ENCODE results near the gene KLHL26.
A peak's percentile ranks its signal among the peaks of the same experiment; 100 is the strongest.

The KLHL26 gene

GRCh38 chr19:18611327-18612050 lies 25.3 kb upstream of the KLHL26 start:
- H3K4me3 ChIP-seq (ENCODE audit: control insufficient read depth, low read depth, low read length) = no peak overlapping the region
- no peak for TF ChIP-seq CTCF (IDR thresholded peaks at IDR 0.05; ENCODE audit: control insufficient read depth, insufficient read depth, low read depth, low read length, missing control alignments)
- no peak for DNase-seq (ENCODE audit: low read depth)

GRCh38 chr19:18612051-18612771 lies 24.6 kb upstream of the KLHL26 start:
- no peak for TF ChIP-seq CTCF (IDR thresholded peaks at IDR 0.05; ENCODE audit: control insufficient read depth, insufficient read depth, low read depth, low read length, missing control alignments)
- DNase-seq (ENCODE audit: low read depth) = no peak
- H3K4me3 ChIP-seq (ENCODE audit: control insufficient read depth, low read depth, low read length) = peak overlapping the region; percentile 38

DNA sequence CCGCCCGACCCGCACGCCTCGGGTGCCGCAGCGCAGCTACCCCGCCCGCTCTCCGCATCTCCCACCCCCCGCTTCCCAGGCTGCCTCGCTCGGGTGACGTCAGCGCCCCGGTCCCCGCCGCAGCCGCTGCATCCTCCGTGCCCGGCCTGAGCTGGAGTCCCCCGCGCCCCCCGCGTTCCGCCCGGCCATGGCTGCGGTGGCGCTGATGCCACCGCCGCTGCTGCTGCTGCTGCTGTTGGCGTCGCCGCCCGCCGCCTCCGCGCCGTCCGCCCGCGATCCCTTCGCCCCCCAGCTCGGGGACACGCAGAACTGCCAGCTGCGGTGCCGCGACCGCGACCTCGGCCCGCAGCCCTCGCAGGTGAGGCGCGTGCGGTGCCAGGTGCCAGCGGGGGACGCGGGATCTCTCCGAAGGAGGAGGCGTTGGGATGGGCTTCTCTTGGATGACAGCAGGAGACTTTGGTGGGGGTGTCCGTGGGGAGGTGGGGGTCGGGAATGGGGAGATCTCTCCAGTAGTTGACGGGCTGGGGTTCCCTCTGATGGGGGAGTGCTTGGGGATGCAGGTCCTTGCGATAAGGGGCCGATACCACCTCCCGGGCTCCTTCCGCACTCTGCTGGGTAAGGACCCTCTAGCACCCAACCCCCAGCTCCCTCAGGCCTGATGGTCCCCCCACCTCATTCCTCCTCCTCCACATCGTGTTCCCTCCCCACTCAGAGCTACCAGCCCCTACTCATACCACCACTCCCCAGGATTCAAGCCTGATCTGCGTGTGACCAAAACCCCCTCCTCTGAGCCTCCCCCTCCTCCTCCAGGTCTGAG lies 23.8 kb upstream of the KLHL26 start, which contains the start of gene TMEM59L:
TMEM59L (plus strand) TSS at position 99 of the 817 bp plus-strand sequence; CDS start at position 188, 89 bp downstream.
- TF ChIP-seq CTCF (IDR thresholded peaks at IDR 0.05; ENCODE audit: control insufficient read depth, insufficient read depth, low read depth, low read length, missing control alignments) = no peak
- DNase-seq (ENCODE audit: low read depth) = no peak
- peak within 1 kb of the TSS; percentile 38 for H3K4me3 ChIP-seq (ENCODE audit: control insufficient read depth, low read depth, low read length)

- DNase-seq (ENCODE audit: low read depth) = no peak
- H3K4me3 ChIP-seq (ENCODE audit: control insufficient read depth, low read depth, low read length) = no peak overlapping the region
- TF ChIP-seq CTCF (IDR thresholded peaks at IDR 0.05; ENCODE audit: control insufficient read depth, insufficient read depth, low read depth, low read length, missing control alignments) = no peak
These were observed 23.1 kb upstream of the KLHL26 start for GRCh38 chr19:18613589-18614234.

GRCh38 chr19:18616023-18616422 lies 20.8 kb upstream of the KLHL26 start:
- DNase-seq (ENCODE audit: low read depth) = no peak
- no peak for TF ChIP-seq CTCF (IDR thresholded peaks at IDR 0.05; ENCODE audit: control insufficient read depth, insufficient read depth, low read depth, low read length, missing control alignments)
- H3K4me3 ChIP-seq (ENCODE audit: control insufficient read depth, low read depth, low read length) = no peak overlapping the region

DNA sequence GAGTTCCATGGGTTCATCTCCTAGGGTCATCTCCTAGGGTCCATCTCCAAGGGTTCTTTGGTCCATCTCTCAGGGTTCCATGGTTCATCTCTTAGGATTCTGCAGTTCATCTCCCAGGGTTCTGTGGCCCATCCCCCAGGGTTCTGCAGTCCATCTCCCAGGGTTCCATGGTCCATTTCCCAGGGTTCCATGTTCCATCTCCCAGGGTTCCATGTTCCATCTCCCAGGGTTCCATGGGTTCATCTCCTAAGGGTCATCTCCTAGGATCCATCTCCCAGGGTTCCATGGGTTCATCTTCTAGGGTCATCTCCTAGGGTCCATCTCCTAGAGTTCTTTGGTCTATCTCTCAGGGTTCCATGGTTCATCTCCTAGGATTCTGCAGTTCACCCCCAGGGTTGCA lies 19.3 kb upstream of the KLHL26 start:
- no peak for TF ChIP-seq CTCF (IDR thresholded peaks at IDR 0.05; ENCODE audit: control insufficient read depth, insufficient read depth, low read depth, low read length, missing control alignments)
- no peak overlapping the region for H3K4me3 ChIP-seq (ENCODE audit: control insufficient read depth, low read depth, low read length)
- no peak for DNase-seq (ENCODE audit: low read depth)
